Measurements from ENCODE around the gene AFF4.

The AFF4 gene

GRCh38 chr5:132887283-132887682 lies 76.2 kb downstream of the AFF4 start:
- H3K4me3 Mint-ChIP-seq = no peak overlapping the region
- no peak for TF ChIP-seq CTCF (IDR thresholded peaks at IDR 0.05; ENCODE audit: unreplicated experiment in 3 of 3)
- no peaks in the 10 kb centered on the region for H3K4me1 Mint-ChIP-seq
- H3K36me3 Mint-ChIP-seq (ENCODE audit: low read depth) = peaks cover 79% of the 10 kb centered on the region
- no peak overlapping the region for H3K27ac Mint-ChIP-seq
- H3K9me3 Mint-ChIP-seq = no peaks in the 10 kb centered on the region
- H3K27me3 Mint-ChIP-seq (ENCODE audit: low read depth) = no peaks in the 10 kb centered on the region

DNA sequence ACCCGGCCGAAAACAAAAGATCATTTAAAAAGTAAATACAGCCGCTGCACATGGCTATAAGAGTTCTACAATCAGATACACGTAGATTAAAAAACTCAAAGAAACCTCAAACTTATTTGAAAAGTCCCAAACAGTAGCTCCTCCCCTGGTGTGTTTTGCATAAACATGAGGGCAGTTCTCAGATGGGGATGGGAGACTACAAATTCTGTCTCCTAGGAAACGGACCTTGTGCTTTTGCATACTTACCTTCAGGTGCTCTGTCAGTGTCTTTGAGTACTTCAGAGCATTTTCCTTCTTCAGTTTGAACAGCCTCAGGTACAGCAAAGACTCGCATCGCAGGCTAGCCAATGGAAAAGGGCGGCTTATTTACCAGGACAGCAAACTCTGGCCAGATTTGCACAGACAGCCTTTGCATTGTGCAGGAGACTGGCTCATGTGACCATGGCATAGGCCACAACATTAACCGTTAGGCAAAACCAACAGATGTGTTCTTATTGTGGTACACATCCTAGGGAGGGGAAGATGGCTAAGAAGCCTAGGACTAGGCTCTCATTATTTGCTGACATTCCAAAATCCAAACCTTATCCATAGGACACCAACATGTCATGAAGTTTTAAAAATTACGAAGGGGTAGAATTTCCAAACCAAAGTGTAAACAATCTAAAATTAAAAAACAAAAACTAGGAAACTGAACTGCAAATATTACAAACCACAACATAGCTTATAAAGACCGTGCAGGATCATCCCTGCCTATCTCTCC lies 77.2 kb downstream of the AFF4 start:
- no peaks in the 10 kb centered on the region for H3K9me3 Mint-ChIP-seq
- H3K4me3 Mint-ChIP-seq = no peak overlapping the region
- H3K27me3 Mint-ChIP-seq (ENCODE audit: low read depth) = no peaks in the 10 kb centered on the region
- H3K36me3 Mint-ChIP-seq (ENCODE audit: low read depth) = peaks cover 78% of the 10 kb centered on the region
- no peaks in the 10 kb centered on the region for H3K4me1 Mint-ChIP-seq
- TF ChIP-seq CTCF (IDR thresholded peaks at IDR 0.05; ENCODE audit: unreplicated experiment in 3 of 3) = no peak
- no peak overlapping the region for H3K27ac Mint-ChIP-seq

GRCh38 chr5:132884548-132884947 lies 78.9 kb downstream of the AFF4 start:
- Mint-ChIP-seq H3K4me1 (no peaks in the 10 kb centered on the region), H3K27me3 (ENCODE audit: low read depth) (no peaks in the 10 kb centered on the region), H3K36me3 (ENCODE audit: low read depth) (peaks cover 79% of the 10 kb centered on the region), H3K4me3 (no peak overlapping the region), H3K27ac (no peak overlapping the region), H3K9me3 (no peaks in the 10 kb centered on the region)
- TF ChIP-seq CTCF (IDR thresholded peaks at IDR 0.05; ENCODE audit: unreplicated experiment in 3 of 3) = no peak

DNA sequence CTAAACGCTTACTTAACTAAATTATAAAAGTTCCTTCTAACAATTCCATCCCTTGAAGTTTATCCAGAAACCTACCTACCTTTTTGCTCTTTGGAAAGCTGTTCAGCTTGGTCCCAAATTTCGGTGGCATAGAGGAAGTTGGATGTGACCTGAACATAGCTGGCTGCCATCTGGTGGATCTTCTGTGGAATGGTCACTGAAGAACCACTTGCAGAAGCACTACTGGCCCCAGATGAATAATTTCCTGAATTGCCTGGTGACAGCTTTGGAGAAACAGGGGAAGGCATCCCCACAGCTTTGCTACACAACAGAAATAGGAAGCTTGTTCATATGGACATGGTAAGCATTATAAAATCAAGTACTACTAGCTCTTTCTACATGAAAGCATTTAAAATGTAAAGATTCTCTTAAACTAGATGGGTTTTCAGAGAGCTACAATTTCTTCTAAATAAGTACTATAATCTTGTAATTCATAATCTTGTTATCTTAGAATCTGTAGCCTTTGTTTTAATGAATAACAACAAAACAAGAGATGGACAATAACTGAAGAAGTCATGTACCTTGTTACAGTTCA lies 80.1 kb downstream of the AFF4 start:
- Mint-ChIP-seq H3K4me3 (no peak overlapping the region), H3K27me3 (ENCODE audit: low read depth) (no peaks in the 10 kb centered on the region), H3K27ac (peak overlapping the region in 1 of 3 experiments; percentile 27), H3K36me3 (ENCODE audit: low read depth) (peaks cover 85% of the 10 kb centered on the region), H3K9me3 (no peaks in the 10 kb centered on the region), H3K4me1 (peaks cover 2% of the 10 kb centered on the region)
- peak; percentile 59 to 72 (median 63) for TF ChIP-seq CTCF (IDR thresholded peaks at IDR 0.05; ENCODE audit: unreplicated experiment in 3 of 3)

DNA sequence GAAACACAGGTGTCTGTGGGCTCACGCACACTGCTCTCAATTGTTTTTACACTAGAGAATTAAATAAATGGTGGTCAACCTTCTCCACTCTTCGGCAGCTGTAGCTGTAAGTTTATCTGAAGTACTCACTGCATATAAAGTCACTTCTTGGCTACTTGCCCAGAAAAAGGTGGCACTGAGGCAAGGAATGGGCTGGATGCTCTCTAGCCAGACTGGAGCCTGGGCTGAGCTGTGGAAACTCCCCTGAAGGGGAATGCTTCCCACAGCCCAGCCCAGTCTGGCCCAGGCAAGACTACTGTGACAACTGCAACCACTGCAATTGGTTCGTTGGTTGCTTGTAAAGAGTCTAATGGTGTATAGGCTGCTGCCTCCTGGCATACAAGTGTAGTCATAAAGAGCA lies 85.5 kb downstream of the AFF4 start:
- peaks cover 67% of the 10 kb centered on the region for H3K36me3 Mint-ChIP-seq (ENCODE audit: low read depth)
- TF ChIP-seq CTCF (IDR thresholded peaks at IDR 0.05; ENCODE audit: unreplicated experiment in 3 of 3) = no peak
- H3K27me3 Mint-ChIP-seq (ENCODE audit: low read depth) = no peaks in the 10 kb centered on the region
- no peaks in the 10 kb centered on the region for H3K9me3 Mint-ChIP-seq
- H3K27ac Mint-ChIP-seq = peak overlapping the region; percentile 44 to 74 (median 50)
- H3K4me1 Mint-ChIP-seq = peaks cover 28% of the 10 kb centered on the region
- no peak overlapping the region for H3K4me3 Mint-ChIP-seq

DNA sequence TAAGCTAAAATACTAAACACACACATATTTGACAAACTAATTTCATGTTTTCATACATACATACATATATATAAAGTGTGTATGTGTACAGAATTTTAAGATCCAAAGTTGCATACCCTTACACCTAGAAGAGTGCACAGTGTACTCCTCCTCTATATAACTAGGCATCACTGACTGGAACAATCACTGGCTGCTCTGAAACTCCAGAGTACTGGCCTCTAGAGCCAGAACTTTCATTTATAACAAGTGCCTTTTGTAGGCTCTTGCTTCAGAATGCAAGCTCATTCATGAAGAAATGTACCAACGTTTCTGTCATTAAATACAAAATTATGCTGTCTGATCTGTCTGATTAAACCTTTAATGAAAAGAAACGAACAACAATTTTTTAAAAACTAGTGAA lies 86.0 kb downstream of the AFF4 start:
- Mint-ChIP-seq H3K27me3 (ENCODE audit: low read depth) (no peaks in the 10 kb centered on the region), H3K4me1 (peaks cover 33% of the 10 kb centered on the region)

More for the DNA sequence above, 86.0 kb downstream of the AFF4 start:
- Mint-ChIP-seq H3K36me3 (ENCODE audit: low read depth) (peaks cover 68% of the 10 kb centered on the region), H3K9me3 (no peaks in the 10 kb centered on the region), H3K4me3 (no peak overlapping the region), H3K27ac (peak overlapping the region; percentile 44 to 74 (median 50))
- TF ChIP-seq CTCF (IDR thresholded peaks at IDR 0.05; ENCODE audit: unreplicated experiment in 3 of 3) = no peak
